HepG2 (cell line): ENCODE measurements around the gene ZNF547. TPM values are rescaled to one million over a fixed set of nuclear protein-coding genes. Genes with fewer than 3 reads are reported as not detected.

Experiments used
- ATF1 ChIP-seq: IDR thresholded peaks from 2 replicates; pipeline ENCODE4 v1.6.1; 2016; ENCODE audit warnings: mild to moderate bottlenecking, control low read depth
- CBX1 ChIP-seq: IDR thresholded peaks from one replicate; pipeline ENCODE4 v1.6.1; 2016; ENCODE audit warnings: antibody characterized with exemption, low read depth
- ERF ChIP-seq: IDR thresholded peaks from 2 replicates; pipeline ENCODE4 v1.6.1; 2018; ENCODE audit warnings: missing biosample characterization, missing genetic modification reagents
- GFI1 ChIP-seq: sonication (generic); formaldehyde crosslinking; IDR thresholded peaks from 2 replicates; pipeline ENCODE4 v1.5.0; 2020; ENCODE audit warnings: missing genetic modification reagents, mild to moderate bottlenecking, borderline replicate concordance
- JUN ChIP-seq: sonication (generic); formaldehyde crosslinking; IDR thresholded peaks from 2 replicates; pipeline ENCODE4 v1.4.0; 2020; ENCODE audit warnings: mild to moderate bottlenecking, missing genetic modification reagents
- NBN ChIP-seq: fragments of 450-650 bp; conservative IDR thresholded peaks from 2 replicates; pipeline ENCODE4 v1.6.1; 2017
- PLRG1 ChIP-seq: fragments of 450-650 bp; conservative IDR thresholded peaks from 2 replicates; pipeline ENCODE4 v1.6.1; 2016
- RAD21 ChIP-seq: fragments of 450-650 bp; formaldehyde crosslinking; IDR thresholded peaks from 2 replicates; pipeline ENCODE4 v1.5.0; 2020; ENCODE audit warnings: mild to moderate bottlenecking
- RFX5 ChIP-seq: IDR thresholded peaks from 2 replicates; pipeline ENCODE4 v1.6.1; 2011; ENCODE audit warnings: low read depth, low read length, improper control_type of control experiment
- RNF2 ChIP-seq: fragments of 450-650 bp; conservative IDR thresholded peaks from 2 replicates; pipeline ENCODE4 v1.6.1; 2016; ENCODE audit warnings: low read depth
- RXRB ChIP-seq: IDR thresholded peaks from 2 replicates; pipeline ENCODE4 v1.6.1; 2016; ENCODE audit warnings: borderline replicate concordance, missing genetic modification reagents, missing compliant biosample characterization
- SNAPC2 ChIP-seq: sonication (generic); formaldehyde crosslinking; IDR thresholded peaks from 2 replicates; pipeline ENCODE4 v1.8.1; 2022; ENCODE audit warnings: mild to moderate bottlenecking, missing genetic modification reagents
- SRSF1 ChIP-seq: fragments of 200-400 bp; formaldehyde crosslinking; optimal IDR thresholded peaks from 2 replicates; pipeline ENCODE3; 2017; ENCODE audit warnings: mild to moderate bottlenecking, low read depth, low read length, moderate library complexity
- TFAP4 ChIP-seq: sonication (generic); IDR thresholded peaks from 2 replicates; pipeline ENCODE4 v1.6.1; 2016; ENCODE audit warnings: low read depth, borderline replicate concordance
- ZBTB34 ChIP-seq: sonication (generic); formaldehyde crosslinking; IDR thresholded peaks from 2 replicates; pipeline ENCODE4 v1.8.0; 2022; ENCODE audit warnings: mild to moderate bottlenecking, missing genetic modification reagents
- ZNF17 ChIP-seq: sonication (generic); formaldehyde crosslinking; IDR thresholded peaks from 2 replicates; pipeline ENCODE4 v1.5.0; 2020; ENCODE audit warnings: mild to moderate bottlenecking, missing genetic modification reagents
- ZNF34 ChIP-seq: sonication (generic); formaldehyde crosslinking; IDR thresholded peaks from 2 replicates; pipeline ENCODE4 v1.4.0; 2020; ENCODE audit warnings: mild to moderate bottlenecking, missing genetic modification reagents, borderline replicate concordance
- ZNF350 ChIP-seq: sonication (generic); formaldehyde crosslinking; IDR thresholded peaks from 2 replicates; pipeline ENCODE4 v1.4.0; 2020; ENCODE audit warnings: mild to moderate bottlenecking, low read depth, missing genetic modification reagents, borderline replicate concordance
- ZNF550 ChIP-seq: sonication (generic); formaldehyde crosslinking; IDR thresholded peaks from 2 replicates; pipeline ENCODE4 v1.4.0; 2020; ENCODE audit warnings: mild to moderate bottlenecking, missing genetic modification reagents, borderline replicate concordance
- ZNF605 ChIP-seq: sonication (generic); formaldehyde crosslinking; IDR thresholded peaks from 2 replicates; pipeline ENCODE4 v1.8.0; 2022; ENCODE audit warnings: mild to moderate bottlenecking, missing genetic modification reagents
- ZNF639 ChIP-seq: conservative IDR thresholded peaks from 2 replicates; pipeline ENCODE4 v1.6.1; 2018; ENCODE audit warnings: missing genetic modification reagents
- ZNF710 ChIP-seq: sonication (generic); formaldehyde crosslinking; IDR thresholded peaks from 2 replicates; pipeline ENCODE4 v1.5.0; 2020; ENCODE audit warnings: mild to moderate bottlenecking, missing genetic modification reagents, borderline replicate concordance
- ZNF746 ChIP-seq: sonication (generic); formaldehyde crosslinking; IDR thresholded peaks from 2 replicates; pipeline ENCODE4 v1.8.0; 2022; ENCODE audit warnings: mild to moderate bottlenecking, missing genetic modification reagents
- ZNF878 ChIP-seq: sonication (generic); formaldehyde crosslinking; IDR thresholded peaks from 2 replicates; pipeline ENCODE4 v1.8.1; 2023; ENCODE audit warnings: mild to moderate bottlenecking, missing genetic modification reagents, moderate library complexity
- ZSCAN31 ChIP-seq: sonication (generic); formaldehyde crosslinking; IDR thresholded peaks from 2 replicates; pipeline ENCODE4 v1.5.0; 2020; ENCODE audit warnings: low read depth, mild to moderate bottlenecking, missing genetic modification reagents
- polyA plus RNA-seq, 8 experiments: library from polyadenylated mRNA; depleted of rRNA in 3 of 8; stranded (reverse) in 7 of 8; unstranded in 1 of 8; fragments of >200 nt; fragmentation: Illumina TruSeq in 4 of 8; extraction: Trizol in 4 of 8; gene quantifications; 2 replicates each; pipeline versions ENCODE4 v1.2.1 to v1.2.3, GENCODE V29; 2011 to 2016; ENCODE audit warnings: low read depth in 4 of 8, missing spikeins in 1 of 8, mixed read lengths in 1 of 8; ENCODE audit not compliant: insufficient read depth in 1 of 8
- total RNA-seq, 5 experiments: library from RNA; depleted of rRNA; stranded (reverse); fragments of >200 nt; fragmentation: Illumina TruSeq; extraction: Trizol; gene quantifications; 2 replicates each; pipeline ENCODE4 v1.2.3, GENCODE V29; 2016; ENCODE audit warnings: low read depth in 1 of 5

The ZNF547 gene
- total and polyA plus RNA-seq, 2 of the 13 experiments (the other 11 are each of a cell fraction or from before 2014, with no cell fraction given), result 2.0 to 2.6 TPM

- TF ChIP-seq RXRB (CRISPR knock-in tag) (peak; percentile 29; the same call in 1 of the 2 replicates), GFI1 (CRISPR knock-in tag) (no peak), ZNF746 (CRISPR knock-in tag) (no peak), ZNF350 (peak; percentile 87; the same call in 1 of the 2 replicates), TFAP4 (peak; percentile 25; the same call in 1 of the 2 replicates), RFX5 (peak; percentile 10; the same call in 1 of the 2 replicates), ZBTB34 (peak; percentile 99), ZNF605 (CRISPR knock-in tag) (no peak), ZNF639 (peak; percentile 78; the same call in 1 of the 2 replicates), NBN (no peak), ZNF710 (no peak), ZNF878 (CRISPR knock-in tag) (no peak), SNAPC2 (0 out of 2 replicates have a peak, but pooled peaks have one; percentile 37), RNF2 (no peak), CBX1 (no peak), ZNF34 (CRISPR knock-in tag) (no peak), PLRG1 (no peak), RAD21 (CRISPR knock-in tag) (no peak; the same call in 1 of the 2 replicates), ZNF17 (no peak), ZSCAN31 (CRISPR knock-in tag) (0 out of 2 replicates have a peak, but pooled peaks have one; percentile 42), ZNF550 (CRISPR knock-in tag) (no peak), ERF (CRISPR knock-in tag) (peak; percentile 50; the same call in 1 of the 2 replicates), SRSF1 (no peak), JUN (CRISPR knock-in tag) (no peak; the same call in 1 of the 2 replicates), ATF1 (peak; percentile 95)
Observed at GRCh38 chr19:57389730-57390598, 26.6 kb downstream of the ZNF547 start, which contains the start of gene ZNF548 (continued).
